ENCODE measurements around the gene RBM15B.

Gene RBM15B

DNA sequence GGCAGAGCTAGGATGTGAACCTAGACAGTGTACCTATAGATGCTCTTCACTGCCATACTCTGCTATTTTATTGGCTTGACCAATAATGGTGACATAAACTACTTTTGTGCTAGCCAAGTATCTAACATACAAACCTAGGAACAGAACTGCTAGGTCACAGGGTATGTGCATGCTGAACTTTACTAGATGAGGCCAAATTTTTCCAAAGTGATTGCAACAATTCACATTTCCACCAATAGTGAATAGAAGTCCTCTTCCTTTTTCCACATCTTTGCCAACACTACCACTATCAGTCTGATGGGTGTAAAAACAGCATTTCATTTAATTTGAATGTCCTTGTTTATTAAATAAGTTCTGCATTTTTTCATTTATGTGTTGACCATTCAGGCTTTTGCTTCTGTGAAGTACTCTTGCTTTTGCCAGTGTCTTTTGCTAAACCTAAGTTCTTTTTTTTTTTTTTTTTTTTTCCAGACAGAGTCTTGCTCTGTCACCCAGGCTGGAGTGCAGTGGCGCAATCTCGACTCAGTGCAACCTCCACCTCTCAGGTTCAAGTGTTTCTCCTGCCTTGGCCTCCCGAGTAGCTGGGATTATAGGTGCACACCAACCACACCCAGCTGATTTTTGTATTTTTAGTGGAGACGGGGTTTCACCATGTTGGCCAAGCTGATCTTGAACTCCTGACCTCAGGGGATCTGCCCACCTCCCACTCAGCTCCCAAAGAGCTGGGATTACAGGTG lies 54.6 kb downstream of the RBM15B start:
- no peak for DNase-seq (ENCODE audit: low spot score)

Measured in hematopoietic multipotent progenitor cell treated with erythropoietin and hydrocortisone succinate and interleukin-3 and kit ligand, for 15 days (in vitro differentiated cells).